ENCODE data around the gene NRIP1.

NRIP1 gene

DNA sequence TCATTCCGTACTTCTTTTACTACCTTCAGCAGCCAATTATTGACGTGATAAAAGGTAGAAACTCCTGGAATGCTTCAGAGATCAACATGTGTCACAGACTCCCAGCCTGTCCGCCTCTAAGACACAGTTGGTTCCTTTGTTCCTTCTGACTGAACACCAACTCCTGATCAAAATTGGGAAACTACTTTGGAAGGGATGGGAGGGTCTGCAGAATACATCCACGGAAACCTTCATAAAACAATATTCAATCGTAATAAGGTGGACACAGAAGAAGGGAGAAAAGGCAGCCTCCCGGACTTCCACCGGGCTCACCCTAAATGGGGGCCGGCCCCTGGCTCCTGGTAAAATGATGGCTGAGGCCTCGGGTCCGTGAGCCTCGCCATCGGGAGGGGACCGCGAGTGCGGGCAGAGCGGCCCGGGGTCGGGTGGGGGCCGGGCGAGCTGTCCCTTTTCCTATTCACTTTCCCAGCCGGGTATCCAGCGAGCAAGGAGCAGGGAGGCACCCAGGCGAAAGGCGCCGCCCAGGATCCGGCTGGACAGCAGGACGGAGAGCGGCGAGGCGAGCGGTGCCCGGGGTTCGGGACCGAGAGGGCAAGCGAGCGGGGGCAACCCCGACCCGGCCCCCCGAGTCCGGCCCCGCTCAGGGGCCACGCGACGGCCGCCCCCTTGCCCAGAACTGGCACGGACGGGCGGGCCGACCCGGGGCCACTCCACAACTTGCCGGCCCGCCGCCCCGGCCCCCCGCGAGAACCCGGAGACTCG lies 805 bp downstream of the NRIP1 start:
- DNase-seq = peak; percentile 10

DNA sequence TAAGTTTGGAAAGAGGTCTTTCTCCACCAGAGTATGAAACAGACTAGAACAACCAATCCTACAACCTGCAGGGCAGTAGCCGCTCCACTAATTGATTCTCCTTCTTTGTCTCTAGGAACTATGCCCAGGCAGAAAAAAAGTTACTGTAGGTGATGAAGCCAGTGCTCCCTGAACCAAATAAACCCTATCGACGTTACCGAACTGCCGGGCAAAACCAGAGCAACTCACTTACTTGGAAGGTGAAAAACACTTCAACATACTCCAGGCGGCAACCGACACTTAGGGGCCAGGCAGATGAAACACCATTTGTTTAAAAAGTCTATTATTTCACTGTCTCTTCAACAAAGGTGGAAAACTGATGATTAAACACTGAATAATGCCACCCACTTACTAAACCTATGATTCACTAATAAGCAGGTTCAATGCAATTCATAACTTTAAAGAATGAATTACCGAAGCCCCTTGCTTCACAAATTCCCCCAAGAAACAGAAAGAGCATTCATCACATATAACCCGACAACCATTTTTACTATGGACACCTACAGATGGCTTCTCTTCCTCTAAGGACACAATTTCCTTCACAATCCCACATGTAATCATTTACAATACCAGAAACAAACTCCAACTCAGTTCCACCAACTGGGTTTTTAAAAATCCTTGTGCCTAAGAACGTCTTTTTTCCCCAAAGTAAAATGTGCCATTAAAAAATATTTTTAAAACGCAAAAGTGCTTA lies 1.6 kb downstream of the NRIP1 start:
- peak; percentile 15 for DNase-seq

DNA sequence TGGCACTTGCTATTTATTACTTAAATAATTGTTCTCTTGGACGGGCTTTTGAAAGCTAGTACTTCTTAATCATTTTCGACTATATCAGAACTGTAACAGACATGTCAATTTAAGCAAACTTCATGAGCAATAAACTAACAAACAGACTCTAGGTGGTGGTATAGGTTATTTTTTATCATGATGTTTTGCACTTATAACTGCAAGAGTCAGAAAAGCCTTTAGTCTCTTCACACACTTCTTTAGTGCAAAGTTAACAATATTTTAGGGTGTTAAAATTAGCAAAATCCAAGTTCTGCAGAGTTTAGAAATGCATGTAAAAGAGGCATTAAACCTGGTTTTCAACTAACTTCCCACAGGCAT lies 2.2 kb downstream of the NRIP1 start:
- peak; percentile 35 for DNase-seq

DNA sequence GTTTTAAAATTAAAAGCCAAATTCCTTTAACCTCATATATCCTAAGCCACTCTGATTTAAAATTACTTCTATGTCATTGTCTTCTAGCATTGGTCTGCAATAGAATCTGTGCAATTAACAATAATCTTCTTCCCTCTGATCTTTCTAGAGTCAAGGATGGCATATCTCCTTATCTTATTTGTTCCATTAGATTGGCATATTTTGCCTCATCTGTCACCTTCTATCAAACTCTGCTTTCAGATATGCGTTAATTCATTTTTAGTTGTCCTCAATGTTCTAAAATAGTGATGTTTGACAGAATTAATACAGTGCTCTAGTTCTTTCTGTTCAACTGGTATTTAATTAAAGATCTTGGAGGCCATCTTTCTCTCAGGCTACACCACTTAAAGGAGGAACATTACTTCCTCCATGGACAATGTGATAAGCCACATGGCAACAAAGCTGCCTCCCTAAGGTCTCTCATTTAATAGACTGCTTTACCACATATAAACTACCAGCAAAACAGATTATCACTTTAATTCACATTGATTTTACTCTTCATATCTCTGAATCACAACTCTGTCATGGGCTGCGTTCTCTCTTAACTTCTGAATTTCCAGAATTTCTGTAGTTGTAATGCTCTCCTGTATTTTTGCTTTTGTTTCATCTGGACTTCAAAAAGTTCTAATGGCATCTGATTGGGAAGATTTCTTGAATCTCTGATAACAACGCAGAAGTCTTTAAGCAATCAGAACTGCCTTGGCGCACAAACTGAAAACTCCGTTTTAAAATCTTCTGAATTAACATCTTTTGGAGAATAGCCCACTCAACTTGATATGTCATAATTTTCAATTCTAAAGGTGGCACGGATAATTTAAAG lies 2.8 kb downstream of the NRIP1 start:
- DNase-seq = no peak

DNA sequence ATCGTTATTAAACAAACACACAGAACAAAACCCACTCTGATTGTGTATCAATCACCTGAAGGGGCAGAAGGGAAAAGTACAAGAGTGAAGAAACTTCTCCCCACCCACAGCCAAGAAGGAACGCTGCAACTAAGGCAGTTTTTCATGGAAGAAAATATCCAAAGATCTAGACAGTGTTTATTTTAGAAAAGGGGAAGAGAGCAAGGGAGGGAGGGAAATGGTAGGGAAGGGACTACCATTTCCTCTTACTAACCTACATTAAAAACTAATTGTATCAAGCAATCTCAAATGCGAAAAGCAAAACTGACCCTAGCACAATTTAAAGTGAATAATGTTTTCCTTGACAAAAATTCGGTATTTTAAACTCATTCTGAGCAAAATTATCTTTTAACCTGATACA lies 3.5 kb downstream of the NRIP1 start:
- no peak for DNase-seq

DNA sequence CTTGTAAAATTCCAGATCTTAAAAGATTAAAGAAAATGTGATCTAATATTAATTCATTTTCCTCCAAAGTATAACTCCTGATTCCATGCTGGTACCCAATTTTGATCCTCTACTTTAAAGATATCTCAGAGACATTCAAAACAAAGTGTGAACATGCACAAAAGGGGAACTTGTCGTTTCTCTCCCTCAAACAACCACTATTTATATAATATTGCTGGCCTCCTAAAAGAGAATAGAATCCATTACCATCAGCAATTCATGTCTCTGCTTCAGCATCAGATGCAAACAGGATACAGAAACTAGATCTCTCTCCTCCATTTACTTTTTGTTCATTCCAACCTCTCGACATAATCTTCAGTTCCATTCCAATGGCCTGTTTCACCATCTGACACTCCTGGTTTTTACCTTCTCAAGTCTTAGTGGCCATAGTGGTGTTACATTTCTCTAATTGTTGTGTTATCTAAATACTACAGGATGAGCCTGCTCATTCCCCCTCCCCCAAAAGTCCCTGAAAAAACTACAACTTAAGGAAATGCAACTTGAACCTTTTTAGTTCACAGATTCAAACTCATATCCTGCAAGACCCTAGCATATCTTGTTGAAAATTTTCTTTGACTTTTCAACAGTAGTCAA lies 4.1 kb downstream of the NRIP1 start:
- no peak for DNase-seq

DNA sequence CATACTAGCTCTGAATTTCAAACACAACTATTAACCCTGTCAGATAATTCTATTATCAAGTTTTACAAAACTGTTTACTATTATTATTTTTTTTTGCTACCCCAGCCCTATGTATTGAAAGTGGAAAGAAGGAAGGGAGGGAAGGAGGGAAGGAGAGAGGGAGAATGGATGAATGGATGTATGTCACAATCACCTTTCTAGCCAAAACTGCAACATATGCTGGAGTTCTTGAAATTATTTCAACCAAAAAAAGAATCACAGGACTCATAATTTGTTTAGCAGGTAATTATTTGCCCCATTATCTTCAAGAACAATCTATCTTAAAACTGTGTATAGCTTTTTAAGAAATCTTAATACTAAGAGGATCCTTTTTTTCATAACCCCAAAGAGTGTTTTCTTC lies 5.4 kb downstream of the NRIP1 start:
- DNase-seq = no peak

DNA sequence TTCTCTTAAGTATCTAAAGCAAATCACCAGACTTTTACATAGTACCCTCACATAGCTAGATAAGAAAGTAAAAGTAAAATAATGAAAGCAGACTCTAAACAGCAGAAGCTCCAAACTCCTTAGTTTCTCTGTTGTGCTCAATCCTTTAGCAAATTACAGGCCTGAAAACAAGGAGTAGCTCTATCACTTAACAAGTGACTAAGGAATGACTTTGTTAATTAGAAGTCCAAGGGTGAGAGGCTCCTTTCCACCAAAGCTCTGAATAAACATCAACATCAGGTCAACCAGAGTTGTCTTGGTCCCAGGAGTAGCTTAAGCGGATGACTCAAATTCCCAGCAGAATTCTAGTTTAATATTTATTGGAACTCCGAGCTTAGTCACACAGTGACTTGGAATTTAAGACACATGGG lies 5.9 kb downstream of the NRIP1 start:
- no peak for DNase-seq

DNA sequence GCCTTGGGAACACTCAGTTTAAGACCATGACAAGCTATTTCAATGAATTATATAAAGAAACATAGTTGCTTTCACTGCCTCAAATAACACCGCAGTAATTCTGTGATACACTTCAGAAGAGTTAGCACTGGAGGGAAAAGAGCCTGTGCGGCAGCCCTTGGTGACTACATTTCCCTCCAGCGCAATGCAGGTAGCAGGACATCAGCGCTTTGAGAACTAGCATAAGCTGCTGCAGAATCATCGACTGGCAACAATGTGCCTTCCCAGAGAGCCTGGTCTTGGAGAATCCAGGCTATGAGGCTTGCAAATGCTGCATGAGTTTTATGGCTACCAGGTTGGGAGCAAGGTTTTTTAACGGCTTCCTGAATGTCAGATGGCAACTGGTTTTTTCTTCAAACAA lies 7.5 kb downstream of the NRIP1 start:
- no peak for DNase-seq

DNA sequence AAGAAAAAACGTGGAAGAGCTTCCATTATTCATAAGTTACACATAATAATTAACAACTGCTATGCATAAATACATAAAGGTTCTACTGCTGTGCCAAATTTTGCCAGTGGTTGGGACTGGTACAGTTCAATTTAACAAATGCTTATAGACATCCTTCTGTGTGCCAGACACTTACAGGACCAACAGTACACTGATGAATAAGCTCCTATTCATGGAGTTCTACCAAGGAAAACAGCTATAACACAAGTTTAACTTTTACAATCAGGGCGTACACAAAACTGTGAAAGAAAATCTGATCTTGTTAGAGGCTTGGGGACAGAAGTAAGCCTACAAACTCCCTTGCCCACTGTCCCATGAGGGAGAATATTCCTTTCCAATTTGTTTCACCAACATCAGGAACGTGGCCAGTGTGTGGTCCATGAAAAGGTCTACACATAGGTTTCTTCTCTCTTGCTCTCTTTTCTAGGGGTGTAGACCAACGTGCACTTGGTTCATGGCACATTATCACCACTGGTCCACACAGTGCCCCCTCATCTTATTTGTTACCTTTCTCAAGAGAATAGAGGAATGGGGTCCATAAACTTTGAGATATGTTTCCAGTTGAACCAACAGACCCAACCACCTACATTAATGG lies 10.1 kb downstream of the NRIP1 start:
- DNase-seq = no peak

DNA sequence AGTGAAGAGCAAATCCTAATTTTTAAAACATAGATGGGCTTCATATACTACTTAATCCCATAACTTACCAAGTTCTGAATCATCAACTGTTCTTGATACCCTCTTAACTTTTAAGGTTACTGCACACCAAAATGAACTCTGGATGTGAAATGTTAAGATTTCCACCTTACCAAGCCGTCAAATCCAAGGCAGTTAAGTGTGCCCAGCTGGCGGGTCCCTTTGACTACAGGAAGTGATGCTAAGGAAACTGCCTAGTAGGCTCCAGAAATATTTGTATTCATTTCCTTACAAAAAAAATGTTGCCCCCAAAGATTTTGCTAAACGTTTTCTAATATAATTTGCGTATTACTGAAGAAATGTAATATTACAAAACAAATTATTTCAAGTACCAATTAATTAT lies 10.7 kb downstream of the NRIP1 start:
- DNase-seq = no peak

DNA sequence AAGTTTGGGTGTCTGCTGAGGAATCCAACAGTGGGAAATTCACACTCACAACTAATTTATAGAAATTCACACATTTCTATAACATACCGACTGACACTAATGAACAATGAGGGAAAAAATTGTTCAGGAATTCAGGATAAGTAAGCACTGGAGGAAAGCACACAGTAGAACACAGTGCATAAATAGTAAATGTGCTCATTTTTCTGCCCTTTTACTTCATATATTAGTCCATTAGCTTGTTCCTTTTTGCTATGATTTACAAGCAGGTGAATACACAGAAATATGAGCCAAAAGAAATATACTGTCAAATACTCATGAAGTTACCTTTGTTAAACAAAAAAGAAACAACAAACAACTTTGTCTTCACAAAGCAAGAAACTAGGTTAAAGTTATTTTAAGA lies 11.3 kb downstream of the NRIP1 start:
- DNase-seq = no peak

DNA sequence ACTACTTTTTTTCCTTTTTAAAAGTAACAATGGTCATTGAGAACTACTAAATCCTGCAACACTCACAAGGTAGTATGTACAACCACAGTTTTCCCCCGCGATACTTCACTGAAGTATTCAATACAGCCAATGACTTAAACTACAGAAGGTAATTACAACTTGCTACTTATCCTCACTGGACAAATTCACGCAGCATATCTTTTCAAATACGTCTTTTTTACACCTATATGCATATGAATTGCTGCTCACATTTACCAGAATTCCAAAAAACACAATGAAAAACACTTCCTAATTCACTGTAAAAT lies 12.4 kb downstream of the NRIP1 start:
- DNase-seq = no peak

DNA sequence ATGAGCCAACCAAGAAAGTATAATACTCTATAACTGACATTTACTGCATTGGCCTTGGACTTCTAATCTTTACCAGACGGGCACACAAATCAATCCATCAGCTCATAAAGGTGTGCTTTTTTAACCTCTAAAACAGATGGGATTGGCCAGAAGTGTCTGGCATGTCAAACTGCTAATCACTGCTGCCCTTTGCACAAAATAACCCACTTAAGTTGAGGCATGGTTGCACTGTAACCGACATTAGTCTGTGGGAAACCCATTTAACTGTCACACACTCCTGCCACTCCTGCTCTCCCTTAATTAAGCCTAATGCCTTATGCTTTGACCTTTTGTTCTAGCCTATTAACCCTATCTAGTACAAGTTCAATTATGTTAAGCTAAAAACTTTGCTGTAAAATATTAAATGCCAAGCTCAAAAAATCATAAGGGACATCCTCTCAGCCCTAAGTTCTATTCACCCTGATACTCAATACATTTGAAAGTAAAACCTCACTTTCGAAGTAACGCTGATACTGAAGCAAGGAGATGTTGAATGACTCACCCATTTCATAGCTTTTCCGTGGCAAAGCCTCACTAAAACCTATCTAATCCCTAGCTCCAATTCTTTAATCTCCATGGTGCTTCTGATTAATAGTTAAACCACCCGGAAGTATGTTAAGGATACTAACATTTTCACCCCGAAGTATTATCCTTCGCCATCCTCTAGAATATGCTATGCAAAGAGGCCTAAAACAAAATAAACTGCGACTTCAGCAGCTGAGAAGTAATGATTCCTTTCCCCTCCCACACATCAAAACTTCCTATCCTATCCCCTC lies 12.9 kb downstream of the NRIP1 start:
- no peak for DNase-seq

DNA sequence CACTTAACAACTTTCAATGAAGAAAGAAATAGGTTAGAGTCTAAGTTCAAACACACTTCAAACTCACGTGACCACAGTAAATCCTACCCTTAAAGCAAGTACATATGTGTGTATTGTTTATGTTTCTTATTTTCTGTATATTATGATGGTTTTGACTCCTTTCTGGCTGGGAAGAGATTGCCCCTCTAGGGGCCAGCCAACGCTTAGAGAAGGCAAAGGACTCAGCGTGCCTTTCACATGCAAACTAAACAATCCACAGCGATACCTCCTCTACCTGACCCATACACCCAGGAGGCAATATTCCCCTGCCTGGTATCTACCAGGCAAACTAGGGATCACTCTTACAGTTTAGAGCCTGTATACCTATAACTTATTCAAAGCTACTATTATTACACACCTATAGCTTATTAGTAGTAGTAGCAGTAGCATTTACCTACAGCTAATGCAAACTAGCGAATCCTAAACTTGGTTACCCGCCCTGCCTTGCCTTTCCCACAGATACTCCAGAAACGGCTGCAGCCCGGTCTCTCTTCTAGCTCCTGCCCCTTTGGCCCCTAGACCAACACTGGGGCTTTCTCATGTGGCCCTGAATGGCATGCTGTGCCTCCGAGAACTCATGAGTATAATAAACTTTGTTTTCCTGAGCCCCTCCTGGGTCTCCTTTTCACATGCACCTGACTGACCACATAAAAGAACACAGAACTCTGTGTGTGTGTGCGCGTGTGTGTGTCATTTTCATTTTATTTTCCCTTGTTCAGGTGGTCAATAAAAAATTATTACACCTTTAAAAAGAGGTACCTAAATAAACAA lies 14.0 kb downstream of the NRIP1 start:
- DNase-seq = no peak

DNA sequence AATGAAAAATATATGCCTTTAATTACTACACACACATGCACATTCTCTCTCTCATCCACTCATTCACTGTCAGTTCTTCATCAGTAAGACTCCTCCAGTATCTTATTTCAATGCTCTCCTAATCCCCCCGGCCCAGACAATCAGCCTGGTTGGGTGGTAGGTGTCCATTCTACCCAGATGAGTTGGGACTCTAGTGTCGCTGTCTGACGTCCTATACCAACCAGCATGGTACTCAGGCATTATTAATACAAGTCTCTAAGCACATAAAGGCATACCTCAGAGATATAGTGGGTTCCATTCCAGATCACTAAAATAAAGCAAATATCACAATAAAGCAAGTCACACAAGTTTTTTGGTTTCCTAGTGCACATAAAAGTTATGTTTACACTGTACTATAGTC lies 19.8 kb downstream of the NRIP1 start:
- no peak for DNase-seq

DNA sequence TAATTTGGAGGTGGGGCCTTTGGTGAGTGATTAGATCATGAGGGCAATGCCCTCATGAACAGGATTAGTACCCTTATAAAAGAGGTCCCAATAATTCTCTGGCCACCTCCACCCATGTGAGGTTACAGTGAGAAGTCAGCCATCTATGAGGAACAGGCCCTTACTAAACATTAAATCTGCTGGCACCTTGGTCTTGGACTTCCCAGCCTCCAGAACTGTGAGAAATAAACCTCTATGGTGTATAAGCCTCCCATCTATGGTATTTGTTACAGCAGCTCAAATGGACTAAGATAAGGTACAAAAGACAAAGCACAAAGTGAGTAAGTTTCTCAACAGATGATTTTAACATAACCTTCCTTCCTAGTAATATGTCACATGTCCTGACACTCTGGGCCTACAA lies 22.3 kb downstream of the NRIP1 start:
- DNase-seq = no peak

DNA sequence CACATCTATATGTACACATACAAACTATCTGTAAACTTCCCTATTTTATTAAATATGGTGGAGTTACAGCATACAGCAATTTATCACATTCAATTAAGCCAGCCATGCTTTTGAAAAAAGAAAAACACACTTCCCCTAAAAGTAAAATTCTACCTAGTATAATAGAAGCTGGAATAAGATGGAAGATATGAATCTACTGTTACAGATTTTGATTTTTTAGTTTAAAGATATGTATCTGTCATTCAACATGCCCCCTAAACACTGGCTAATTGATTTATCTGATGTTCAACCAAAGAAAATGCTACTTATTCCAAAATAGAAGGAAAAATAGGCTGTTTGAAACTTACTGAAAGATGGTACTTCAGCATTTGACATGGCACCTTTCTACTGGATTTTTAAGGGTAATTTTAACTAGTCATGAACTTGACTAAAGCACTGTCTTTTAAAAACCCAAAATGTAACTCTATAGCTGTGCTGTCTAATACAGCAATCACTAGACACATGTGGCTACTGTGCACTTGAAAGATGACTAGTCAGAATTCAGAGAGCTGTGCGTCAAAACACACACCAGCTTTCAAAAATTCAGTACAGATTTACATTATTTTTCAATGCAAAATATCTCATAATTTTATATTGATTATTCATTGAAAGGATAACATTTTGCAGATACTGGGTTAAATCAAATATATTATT lies 25.0 kb downstream of the NRIP1 start:
- DNase-seq = no peak

DNA sequence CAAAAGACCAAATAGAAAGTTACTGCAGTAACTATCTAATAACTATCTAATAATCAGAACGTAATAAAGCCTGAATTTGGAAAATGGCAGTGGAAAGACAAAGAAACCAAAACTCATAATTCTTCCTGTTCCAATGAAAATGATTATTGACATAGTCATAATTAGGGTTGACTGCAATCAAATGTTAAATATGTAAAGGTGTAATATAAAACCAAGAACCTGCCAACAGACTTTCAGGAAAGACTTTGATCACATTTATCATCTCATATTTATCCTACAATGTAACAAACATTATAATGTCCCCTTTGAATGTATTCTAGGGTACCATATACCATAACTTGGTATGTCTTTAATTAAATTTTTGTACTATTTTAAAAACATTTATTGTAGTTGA lies 26.9 kb downstream of the NRIP1 start:
- no peak for DNase-seq

DNA sequence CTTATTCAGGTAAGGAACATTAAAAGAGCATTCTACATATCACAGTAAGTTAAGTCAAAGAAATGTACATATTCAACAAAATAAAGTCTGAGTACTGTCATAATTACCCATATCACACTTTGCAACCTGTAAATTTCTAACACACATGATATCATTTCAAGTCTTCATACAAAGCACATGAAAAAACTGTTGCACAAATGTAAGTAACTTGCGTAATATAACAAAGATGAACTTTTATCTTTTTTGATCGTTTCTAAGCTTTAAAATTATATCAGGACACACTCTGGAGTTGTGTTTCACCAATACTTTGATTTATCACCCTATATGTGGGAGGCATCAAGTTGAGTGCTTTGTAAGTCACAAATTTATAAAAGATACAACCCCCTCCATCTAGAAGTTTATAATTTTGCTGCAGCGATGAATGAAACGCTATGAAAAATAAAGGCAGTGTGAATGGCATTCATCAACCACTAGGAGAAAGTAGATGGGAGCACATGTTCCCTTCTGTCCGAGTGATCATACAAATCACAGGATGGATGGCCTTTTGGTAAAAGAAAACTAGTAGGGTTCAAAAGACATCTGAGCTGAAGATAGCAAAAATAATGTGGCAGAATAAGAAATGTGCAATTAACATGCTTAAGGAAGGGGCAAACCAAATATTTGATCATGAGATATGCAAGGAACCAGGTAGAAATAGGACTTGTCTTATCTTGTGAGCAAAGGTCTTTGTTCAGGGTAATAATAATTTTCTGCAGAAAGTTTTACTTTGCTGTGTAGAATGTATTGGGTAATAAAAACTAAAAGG lies 27.5 kb downstream of the NRIP1 start:
- DNase-seq = no peak

Measured in CD4-positive, alpha-beta T cell treated with Interleukin-10 for 1 hour (primary cell).